Heart left ventricle (tissue), 16 donors: Measurements from ENCODE around the gene GPR4. TPM values are rescaled to one million over a fixed set of nuclear protein-coding genes. Genes with fewer than 3 reads are reported as not detected.

Experiments
- ATAC-seq, 4 donors: fragments of 200-7000 bp; cut with Tn5 transposase; one replicate each; pipeline ENCODE4 v1.9.1; 2020 to 2022; ENCODE audit warnings: moderate library complexity in 4 of 4, mild to moderate bottlenecking in 3 of 4, moderate number of reproducible peaks in 1 of 4
- DNase-seq, 5 donors: peaks; one replicate each; pipeline ENCODE4 v3.0.0-alpha.2; 2020
- H3K27ac ChIP-seq, 12 donors: fragments of 200-600 bp; sonication (generic) in 4 of 12; one replicate each; pipeline versions ENCODE4 v1.5.0 to v1.8.0; 2016 to 2022; ENCODE audit warnings: mild to moderate bottlenecking in 2 of 12
- H3K27me3 ChIP-seq, 9 donors: fragments of 200-600 bp; sonication (generic) in 2 of 9; one replicate each; pipeline versions ENCODE4 v1.5.1 to v1.8.0; 2016 to 2022; ENCODE audit warnings: mild to moderate bottlenecking in 3 of 9
- H3K36me3 ChIP-seq, 9 donors: fragments of 200-600 bp; sonication (generic) in 2 of 9; one replicate each; pipeline versions ENCODE4 v1.5.0 to v1.8.0; 2018 to 2022; ENCODE audit warnings: mild to moderate bottlenecking in 2 of 9
- H3K4me1 ChIP-seq, 12 donors: fragments of 200-600 bp; sonication (generic) in 4 of 12; one replicate each; pipeline versions ENCODE4 v1.5.0 to v1.8.0; 2016 to 2022; ENCODE audit warnings: mild to moderate bottlenecking in 3 of 12
- H3K4me3 ChIP-seq, 12 donors: fragments of 200-600 bp; sonication (generic) in 4 of 12; one replicate each; pipeline versions ENCODE4 v1.5.0 to v1.8.0; 2017 to 2022; ENCODE audit warnings: mild to moderate bottlenecking in 9 of 12, moderate library complexity in 4 of 12
- H3K9me3 ChIP-seq, 12 donors: fragments of 200-600 bp; sonication (generic) in 4 of 12; one replicate each; pipeline versions ENCODE4 v1.5.0 to v1.8.0; 2016 to 2022; ENCODE audit warnings: mild to moderate bottlenecking in 1 of 12
- POLR2A ChIP-seq, 2 donors: fragments of 450-650 bp; IDR thresholded peaks; one replicate each; pipeline ENCODE4 v1.6.1; 2017; ENCODE audit warnings: antibody characterized with exemption in 2 of 2, mild to moderate bottlenecking in 2 of 2, moderate library complexity in 2 of 2
- WGBS, 4 donors: extraction: QIAGEN DNeasy Blood & Tissue Kit in 2 of 4; methylation state at CpG; one replicate each; pipeline versions ENCODE4 v1.1.5 to v1.1.7; 2013 to 2018; 5-methylcytosine and 5-hydroxymethylcytosine counted together
- intact Hi-C, 10 donors: fragments of 100-400 bp; cut with DNase I; formaldehyde crosslinking; loops; one replicate each; pipeline versions ENCODE4 v1.11.1 to v1.14.2; 2022
- polyA plus RNA-seq, 2 donors: library from polyadenylated mRNA; stranded (reverse); fragments of 200-250 nt; gene quantifications; one replicate each; pipeline ENCODE4 v1.2.3, GENCODE V29; 2013
- total RNA-seq, 9 donors: library from RNA; depleted of rRNA in 2 of 9; stranded (reverse); fragments of >200 nt in 2 of 9; fragmentation: NEBNext Ultra II Directional in 3 of 9; extraction: Animal tissue kit (Norgen Biotek cat#: 25700) in 3 of 9; gene quantifications; one replicate each; pipeline versions ENCODE4 v1.1.0 to v1.2.4, GENCODE V29; 2016 to 2023
- TF ChIP-seq, protein P1 (sequence below), 12 donors: fragments of 200-600 bp; sonication (generic) in 4 of 12; IDR thresholded peaks; one replicate each; pipeline versions ENCODE4 v1.5.0 to v1.8.0; 2018 to 2022; ENCODE audit warnings: antibody characterized with exemption in 12 of 12, mild to moderate bottlenecking in 5 of 12
- donor health status: ischemic (EF 13 %, LVEDD 7.1; RV severe dilation, severe dysfunction).
- donor health status: healthy with polysubstance abuse.
- donor health status: DM: no; HTN: yes; CAD: no.
- donor health status: DM: no; HTN: no; CAD: no.
- donor health status: ischemic (EF 25% LVEDD 6.9; RV normal size, moderate dysfunction).
- donor health status: ischemic (EF 25% LVEDD 5.7; RV mildly dilated, moderate dysfunction).
- donor health status: healthy.
- donor health status: DM: yes; HTN: yes; CAD: no.
- donor health status: ischemic (EF 35%, LVEDD 5.7; RV mildly dilated, moderate dysfunction).
- donor health status: nonischemic (EF 11% LVEDD 7.7; RV severe dilation, severe dysfunction).
- donor health status: DM: yes; HTN: yes; CAD: no.
- donor health status: PGD.
- donor health status: ischemic (EF 29% LVEDD 5.4; RV normal size, mild dysfunction).
- donor health status: nonischemic (EF 23%, LVEDD 6.1; RV moderate dilation, normal function).

The GPR4 gene
- total and polyA plus RNA-seq, 11 donors, result 2.7 to 36.0 (median 5.1) TPM

- peak overlapping the region in 9 of 12 donors; percentile 29 to 50 (median 41) for H3K4me3 ChIP-seq
Measured at GRCh38 chr19:45607071-45608029, 5.3 kb upstream of the GPR4 start.

GRCh38 chr19:45601115-45601514, 897 bp downstream of the GPR4 start:
- Histone ChIP-seq H3K27me3 (peaks cover 0 to 61% (median 35%) of the 10 kb centered on the region in 9 donors), H3K27ac (peak overlapping the region; percentile 45 to 92 (median 87)), H3K9me3 (no peaks in the 10 kb centered on the region), H3K4me1 (peaks cover 0 to 49% (median 17%) of the 10 kb centered on the region in 12 donors), H3K4me3 (peak overlapping the region; percentile 45 to 95 (median 70)), H3K36me3 (no peaks in the 10 kb centered on the region)
- ATAC-seq (peak; percentile 7 to 47 (median 17)), DNase-seq (peak in 3 of 5 donors; percentile 51 to 72 (median 57))
- intact Hi-C loops, result no loop called here
- TF ChIP-seq POLR2A (IDR thresholded peaks at IDR 0.05), result peak in 1 of 2 donors; percentile 22
- TF ChIP-seq, protein P1, sequence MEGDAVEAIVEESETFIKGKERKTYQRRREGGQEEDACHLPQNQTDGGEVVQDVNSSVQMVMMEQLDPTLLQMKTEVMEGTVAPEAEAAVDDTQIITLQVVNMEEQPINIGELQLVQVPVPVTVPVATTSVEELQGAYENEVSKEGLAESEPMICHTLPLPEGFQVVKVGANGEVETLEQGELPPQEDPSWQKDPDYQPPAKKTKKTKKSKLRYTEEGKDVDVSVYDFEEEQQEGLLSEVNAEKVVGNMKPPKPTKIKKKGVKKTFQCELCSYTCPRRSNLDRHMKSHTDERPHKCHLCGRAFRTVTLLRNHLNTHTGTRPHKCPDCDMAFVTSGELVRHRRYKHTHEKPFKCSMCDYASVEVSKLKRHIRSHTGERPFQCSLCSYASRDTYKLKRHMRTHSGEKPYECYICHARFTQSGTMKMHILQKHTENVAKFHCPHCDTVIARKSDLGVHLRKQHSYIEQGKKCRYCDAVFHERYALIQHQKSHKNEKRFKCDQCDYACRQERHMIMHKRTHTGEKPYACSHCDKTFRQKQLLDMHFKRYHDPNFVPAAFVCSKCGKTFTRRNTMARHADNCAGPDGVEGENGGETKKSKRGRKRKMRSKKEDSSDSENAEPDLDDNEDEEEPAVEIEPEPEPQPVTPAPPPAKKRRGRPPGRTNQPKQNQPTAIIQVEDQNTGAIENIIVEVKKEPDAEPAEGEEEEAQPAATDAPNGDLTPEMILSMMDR (IDR thresholded peaks at IDR 0.05), result no peak
- 12 to 17% (median 15%) methylated on average over 10 of the region's 10 CpGs for WGBS, 4 donors

More at GRCh38 chr19:45607071-45608029, 5.3 kb upstream of the GPR4 start:
- H3K9me3 ChIP-seq, result no peaks in the 10 kb centered on the region
- H3K4me1 ChIP-seq, result peaks cover 0 to 14% (median 9%) of the 10 kb centered on the region in 12 donors
- peak overlapping the region in 11 of 12 donors; percentile 34 to 76 (median 64) for H3K27ac ChIP-seq
- H3K36me3 ChIP-seq, result peaks cover 0 to 34% (median 25%) of the 10 kb centered on the region in 9 donors
- WGBS, 4 donors, result 10 to 13% (median 12%) methylated on average over 23 to 28 of the region's 28 CpGs
- TF ChIP-seq POLR2A (IDR thresholded peaks at IDR 0.05), result no peak
- TF ChIP-seq, protein P1 (IDR thresholded peaks at IDR 0.05), result peak; percentile 77 to 95 (median 88)
- H3K27me3 ChIP-seq, result peaks cover 0 to 12% (median 5%) of the 10 kb centered on the region in 9 donors
- ATAC-seq (peak; percentile 78 to 90 (median 86)), DNase-seq (peak; percentile 77 to 85 (median 80))
- intact Hi-C loops, result loop anchor here (1.0 to 5.0 kb wide), 7 partner anchors 33 to 84 kb away; no protein-coding TSS in a partner anchor

GRCh38 chr19:45600340-45600885, 1.6 kb downstream of the GPR4 start:
- DNase-seq (no peak), ATAC-seq (no peak)
- H3K4me1 ChIP-seq, result peaks cover 0 to 52% (median 19%) of the 10 kb centered on the region in 12 donors
- WGBS, 4 donors, result 33 to 37% (median 35%) methylated on average over 5 of the region's 5 CpGs
- intact Hi-C loops, result no loop called here
- H3K27me3 ChIP-seq, result peaks cover 0 to 63% (median 35%) of the 10 kb centered on the region in 9 donors
- TF ChIP-seq, protein P1 (IDR thresholded peaks at IDR 0.05), result no peak
- TF ChIP-seq POLR2A (IDR thresholded peaks at IDR 0.05), result no peak
- no peaks in the 10 kb centered on the region for H3K9me3 ChIP-seq
- no peaks in the 10 kb centered on the region for H3K36me3 ChIP-seq
- H3K27ac ChIP-seq, result peak overlapping the region in 11 of 12 donors; percentile 77 to 92 (median 89)
- H3K4me3 ChIP-seq, result peak overlapping the region in 10 of 12 donors; percentile 64 to 95 (median 70)
